ENCODE data around the gene NBEA. TPM values are rescaled to one million over a fixed set of nuclear protein-coding genes. Genes with fewer than 3 reads are reported as not detected.

Gene NBEA
- total and polyA plus RNA-seq, 8 donors = 1.6 to 36.0 (median 7.7) TPM

- TF ChIP-seq CTCF (IDR thresholded peaks at IDR 0.05) (no peak), POLR2AphosphoS5 (IDR thresholded peaks at IDR 0.05) (no peak), POLR2A (IDR thresholded peaks at IDR 0.05) (no peak), EP300 (IDR thresholded peaks at IDR 0.05) (no peak)
- Histone ChIP-seq H3K36me3 (no peaks in the 10 kb centered on the region), H3K4me1 (peaks cover 0 to 8% (median 0%) of the 10 kb centered on the region in 4 donors), H3K9me3 (peaks cover 0 to 5% (median 0%) of the 10 kb centered on the region in 4 donors), H3K27ac (no peak overlapping the region), H3K27me3 (no peaks in the 10 kb centered on the region), H3K4me3 (no peak overlapping the region)
- DNase-seq = no peak
- WGBS, 5 donors = 63 to 71% (median 66%) methylated on average over 5 of the region's 5 CpGs
- intact Hi-C loops (cut with DNase I; ENCODE audit: low total_unique reads) = no loop called here
Measured at GRCh38 chr13:35016362-35017112, 74.5 kb downstream of the NBEA start.

- 69 to 76% (median 71%) methylated on average over 2 of the region's 2 CpGs for WGBS, 5 donors
- TF ChIP-seq POLR2A (IDR thresholded peaks at IDR 0.05) = no peak
- TF ChIP-seq EP300 (IDR thresholded peaks at IDR 0.05) = no peak
- TF ChIP-seq POLR2AphosphoS5 (IDR thresholded peaks at IDR 0.05) = no peak
- no peak for TF ChIP-seq CTCF (IDR thresholded peaks at IDR 0.05)
- peak in 1 of 2 donors; percentile 27 for DNase-seq
- intact Hi-C loops (cut with DNase I; ENCODE audit: low total_unique reads) = no loop called here
- peaks cover 0 to 11% (median 0%) of the 10 kb centered on the region in 4 donors for H3K9me3 ChIP-seq
- H3K27me3 ChIP-seq = no peaks in the 10 kb centered on the region
- no peak overlapping the region for H3K27ac ChIP-seq
- peaks cover 0 to 4% (median 2%) of the 10 kb centered on the region in 4 donors for H3K4me1 ChIP-seq
- no peak overlapping the region for H3K4me3 ChIP-seq
- no peaks in the 10 kb centered on the region for H3K36me3 ChIP-seq
Measured at GRCh38 chr13:35025314-35025713, 83.2 kb downstream of the NBEA start.

GRCh38 chr13:35028338-35028867, 86.3 kb downstream of the NBEA start:
- no peak for TF ChIP-seq POLR2A (IDR thresholded peaks at IDR 0.05)
- TF ChIP-seq CTCF (IDR thresholded peaks at IDR 0.05) = no peak
- no peak for TF ChIP-seq EP300 (IDR thresholded peaks at IDR 0.05)
- TF ChIP-seq POLR2AphosphoS5 (IDR thresholded peaks at IDR 0.05) = no peak
- Histone ChIP-seq H3K9me3 (peaks cover 0 to 24% (median 16%) of the 10 kb centered on the region in 4 donors), H3K27me3 (no peaks in the 10 kb centered on the region), H3K4me1 (peaks cover 0 to 4% (median 2%) of the 10 kb centered on the region in 4 donors), H3K4me3 (no peak overlapping the region), H3K36me3 (no peaks in the 10 kb centered on the region), H3K27ac (no peak overlapping the region)
- intact Hi-C loops (cut with DNase I; ENCODE audit: low total_unique reads) = no loop called here
- 92 to 100% (median 97%) methylated on average over 1 of the region's 1 CpG for WGBS, 5 donors
- DNase-seq = no peak

DNA sequence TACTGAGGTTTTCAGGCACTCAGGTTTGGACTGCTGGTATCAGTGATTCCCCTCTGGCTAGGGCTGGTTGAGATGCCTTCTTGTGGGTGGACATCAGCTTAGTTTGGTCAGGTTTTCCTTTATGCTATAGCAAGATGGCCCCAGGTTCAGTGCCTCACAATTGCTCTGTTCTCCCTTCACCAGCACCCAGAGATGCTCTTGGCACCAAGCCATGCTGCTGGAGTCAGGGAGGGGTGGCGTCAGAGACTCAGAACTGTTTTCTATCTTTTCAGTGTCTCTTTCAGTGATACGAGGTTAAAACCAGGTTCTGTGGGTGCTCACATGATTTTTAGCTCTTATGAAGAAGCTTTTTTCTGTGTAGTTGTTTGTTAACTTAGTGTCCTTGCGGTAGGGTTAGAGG, 96.9 kb downstream of the NBEA start:
- intact Hi-C loops (cut with DNase I; ENCODE audit: low total_unique reads) = no loop called here
- no peaks in the 10 kb centered on the region for H3K27me3 ChIP-seq
- peaks cover 0 to 5% (median 0%) of the 10 kb centered on the region in 4 donors for H3K9me3 ChIP-seq
- no peaks in the 10 kb centered on the region for H3K36me3 ChIP-seq
- WGBS, 5 donors = 77 to 88% (median 85%) methylated on average over 3 of the region's 3 CpGs
- H3K4me3 ChIP-seq = no peak overlapping the region
- TF ChIP-seq CTCF (IDR thresholded peaks at IDR 0.05) = no peak
- no peak for TF ChIP-seq POLR2AphosphoS5 (IDR thresholded peaks at IDR 0.05)
- TF ChIP-seq EP300 (IDR thresholded peaks at IDR 0.05) = no peak
- no peak for TF ChIP-seq POLR2A (IDR thresholded peaks at IDR 0.05)
- no peaks in the 10 kb centered on the region for H3K4me1 ChIP-seq
- no peak overlapping the region for H3K27ac ChIP-seq
- DNase-seq = no peak

Measured in stomach (tissue), 9 donors.